G401.6 (cell line): ENCODE data around the gene SLC52A1.
"Not testable (repeated sequence)": the region's sequence is repeated elsewhere in the genome, so short reads cannot be mapped to it uniquely, and the experiment has no call there.

Source experiments
- FAIRE-seq: peaks from 2 replicates; lab custom pipeline; 2012; peaks lifted over from hg19 to GRCh38; lab: Jason Lieb, UNC

SLC52A1 gene

GRCh38 chr17:5031365-5032082 is 3.7 kb downstream of the SLC52A1 start:
- no peak for FAIRE-seq

- not testable (repeated sequence) for FAIRE-seq
Measured at GRCh38 chr17:5030168-5030567, 5.1 kb downstream of the SLC52A1 start.

GRCh38 chr17:5027916-5028315 is 7.3 kb downstream of the SLC52A1 start:
- FAIRE-seq: no peak

GRCh38 chr17:5027299-5027698 is 7.9 kb downstream of the SLC52A1 start:
- FAIRE-seq: no peak

- no peak for FAIRE-seq
Measured at GRCh38 chr17:5024604-5025003, 10.6 kb downstream of the SLC52A1 start.

GRCh38 chr17:5023588-5024147 is 11.6 kb downstream of the SLC52A1 start:
- no peak for FAIRE-seq

GRCh38 chr17:5022171-5022711 is 13.0 kb downstream of the SLC52A1 start:
- FAIRE-seq: no peak

- FAIRE-seq: no peak
Measured at GRCh38 chr17:5020502-5021023, 14.7 kb downstream of the SLC52A1 start.

GRCh38 chr17:5019475-5019956 is 15.7 kb downstream of the SLC52A1 start:
- no peak for FAIRE-seq

DNA sequence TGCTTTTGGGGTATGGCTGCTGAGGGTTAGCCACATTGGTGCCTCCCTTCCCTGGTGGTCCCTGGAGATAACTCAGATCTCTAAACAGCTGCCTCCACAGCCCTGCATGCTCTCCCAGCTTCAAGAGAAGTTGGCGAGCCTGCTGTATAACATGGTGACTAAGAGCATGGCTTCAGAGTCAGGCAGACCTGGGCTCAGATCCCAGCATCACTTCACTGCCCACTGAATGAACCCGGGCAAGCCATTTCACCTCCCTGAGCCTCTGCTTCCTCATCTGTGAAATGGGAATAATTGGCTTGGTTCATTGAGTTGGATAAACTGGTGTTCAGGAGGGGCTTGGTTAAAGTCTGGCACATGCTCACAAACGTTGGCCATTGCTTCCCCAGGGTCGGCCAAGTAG is 20.9 kb downstream of the SLC52A1 start:
- no peak for FAIRE-seq

- no peak for FAIRE-seq
Measured at GRCh38 chr17:5011928-5012327, 23.3 kb downstream of the SLC52A1 start.

DNA sequence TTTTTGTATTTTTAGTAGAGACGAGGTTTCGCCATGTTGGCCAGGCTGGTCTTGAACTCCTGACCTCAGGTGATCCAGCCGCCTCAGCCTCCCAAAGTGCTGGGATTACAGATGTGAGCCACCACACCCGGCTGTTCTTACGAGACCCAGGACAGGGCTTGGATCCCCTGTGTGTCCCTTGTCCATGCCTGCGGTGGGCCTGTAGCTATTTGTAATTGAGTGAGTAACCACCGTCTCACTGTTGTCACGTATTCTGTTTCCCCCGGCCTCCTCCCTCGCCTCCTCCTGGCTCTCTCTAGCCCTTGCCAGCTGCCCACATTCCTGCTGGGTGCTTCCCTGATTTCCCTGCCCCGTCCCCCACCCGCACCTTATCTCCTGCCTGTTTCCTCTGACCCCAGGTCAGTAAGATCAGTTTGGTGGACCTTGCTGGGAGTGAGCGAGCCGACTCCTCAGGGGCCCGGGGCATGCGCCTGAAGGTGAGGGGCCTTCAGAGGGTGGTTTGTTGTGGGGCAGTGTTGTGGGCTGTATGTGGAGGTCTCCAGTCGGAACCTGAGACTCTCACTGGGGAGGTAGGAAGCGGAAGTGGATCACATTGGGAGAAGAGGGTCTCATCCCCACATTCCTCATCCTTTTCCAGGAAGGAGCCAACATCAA is 31.9 kb downstream of the SLC52A1 start:
- FAIRE-seq: no peak

- no peak for FAIRE-seq
Measured at GRCh38 chr17:5002121-5002788, 33.0 kb downstream of the SLC52A1 start.

GRCh38 chr17:5000237-5000639 is 35.0 kb downstream of the SLC52A1 start:
- FAIRE-seq: no peak

- FAIRE-seq: no peak
Measured at GRCh38 chr17:4999430-5000093, 35.7 kb downstream of the SLC52A1 start.

GRCh38 chr17:4998732-4999429 is 36.3 kb downstream of the SLC52A1 start:
- FAIRE-seq: no peak

DNA sequence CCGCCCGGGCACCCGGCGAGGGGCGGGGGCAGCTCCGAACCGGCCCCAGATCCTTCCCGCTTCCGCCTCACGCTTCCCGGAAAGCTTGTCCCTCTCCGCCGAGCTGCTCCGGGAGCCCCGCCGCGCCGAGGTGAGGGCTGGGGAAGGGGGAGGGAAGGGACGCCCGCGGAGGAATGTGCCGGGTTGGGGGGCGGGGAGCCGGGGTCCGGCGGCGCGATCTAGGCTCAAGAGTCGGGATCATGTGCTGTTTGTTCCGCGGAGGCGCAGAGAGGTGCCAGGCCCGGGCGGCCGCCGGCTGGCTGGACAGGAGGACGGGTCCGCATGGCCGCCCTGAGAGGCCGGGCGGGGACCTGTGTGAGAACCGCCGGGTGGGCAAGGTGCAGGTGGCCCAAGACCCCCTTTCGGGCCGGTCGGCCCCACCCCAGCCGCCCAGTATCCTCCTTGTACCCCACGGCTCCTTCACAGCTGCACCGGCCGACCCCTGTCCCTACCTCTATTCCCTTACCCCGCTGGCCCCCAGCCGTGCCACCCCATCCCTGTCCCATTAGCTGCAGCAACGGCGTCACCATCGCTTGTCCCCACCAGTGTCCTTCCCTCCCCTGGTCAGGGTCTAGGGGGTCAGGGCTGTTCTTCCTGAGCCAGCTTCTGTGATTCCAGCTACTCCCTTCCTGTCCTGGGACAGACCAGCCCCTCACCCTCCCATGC is 37.0 kb downstream of the SLC52A1 start:
- FAIRE-seq: no peak

GRCh38 chr17:4997302-4998026 is 37.8 kb downstream of the SLC52A1 start, which contains the start of the genes INCA1 and KIF1C:
INCA1 (minus strand) TSS chr17:4997522; CDS start chr17:4994437, 3,085 bp downstream.
KIF1C (plus strand) TSS chr17:4997950; CDS start chr17:5000247, 2,297 bp downstream.
- FAIRE-seq: peak; percentile 56

DNA sequence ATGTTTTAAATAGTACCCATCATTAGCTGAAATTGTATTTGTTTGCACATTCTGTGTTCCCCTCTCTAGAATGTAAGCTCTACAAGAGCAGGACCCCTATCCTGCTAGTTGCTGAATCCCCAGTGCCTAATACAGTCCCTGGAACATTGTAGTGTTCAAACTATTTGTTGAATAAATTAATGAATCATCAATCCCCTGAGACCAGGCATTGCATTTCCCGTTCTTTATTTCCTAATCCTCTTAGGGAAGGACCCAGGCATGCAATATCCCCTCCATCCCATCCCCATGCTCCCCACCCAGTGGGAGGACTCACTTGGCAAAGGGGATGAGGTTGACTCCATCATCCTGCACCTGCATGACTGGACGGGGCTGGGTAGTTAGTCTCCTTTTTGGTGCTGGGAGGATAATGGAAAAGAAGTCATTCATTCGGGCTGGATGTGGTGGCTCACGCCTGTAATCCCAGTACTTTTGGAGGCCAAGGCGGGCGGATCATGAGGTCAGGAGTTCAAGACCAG is 41.1 kb downstream of the SLC52A1 start:
- FAIRE-seq: no peak
